ENCODE data around the gene KCNIP4. TPM values are rescaled to one million over a fixed set of nuclear protein-coding genes. Genes with fewer than 3 reads are reported as not detected.

KCNIP4 gene
- polyA plus RNA-seq, 3 donors = 0.09 to 0.25 TPM; not detected in 1

- no peak overlapping the region for H3K9ac ChIP-seq (ENCODE audit: insufficient read depth, low read length, poor library complexity, severe bottlenecking)
- H3K9me3 ChIP-seq (replicated peaks in 1 of 2; ENCODE audit: control insufficient read depth in 1 of 2, insufficient read depth in 1 of 2, low read length in 2 of 2) = no peaks in the 10 kb centered on the region
- Mint-ChIP-seq H3K9me3 (peaks cover 0 to 4% (median 0%) of the 10 kb centered on the region in 7 donors), H3K27ac (no peak overlapping the region), H3K4me1 (no peaks in the 10 kb centered on the region), H3K4me3 (no peak overlapping the region), H3K27me3 (ENCODE audit: low read depth in 3 of 3) (no peaks in the 10 kb centered on the region), H3K36me3 (no peaks in the 10 kb centered on the region)
- no peaks in the 10 kb centered on the region for H3K79me2 ChIP-seq (ENCODE audit: insufficient read depth, low read length)
- H3K4me1 ChIP-seq (ENCODE audit: control insufficient read depth in 1 of 2, insufficient read depth in 2 of 2, low read length in 2 of 2) = no peaks in the 10 kb centered on the region
- intact Hi-C loops (cut with micrococcal nuclease) = no loop called here
- WGBS (ENCODE audit: insufficient coverage) = 71% methylated on average over 1 of the region's 4 CpGs
- H3K4me2 ChIP-seq (replicated peaks; ENCODE audit: extremely low read depth, low read length, poor library complexity, severe bottlenecking) = no peak overlapping the region
- no peaks in the 10 kb centered on the region for H4K20me1 ChIP-seq (ENCODE audit: insufficient read depth, low read length)
- TF ChIP-seq CTCF (IDR thresholded peaks at IDR 0.05) = no peak
- H2AFZ ChIP-seq (ENCODE audit: insufficient read depth, low read depth, low read length, poor library complexity, severe bottlenecking) = no peak overlapping the region
- no peaks in the 10 kb centered on the region for H3K36me3 ChIP-seq (replicated peaks in 1 of 2; ENCODE audit: control insufficient read depth in 1 of 2, insufficient read depth in 2 of 2, low read length in 2 of 2)
- DNase-seq = no peak
- no peak overlapping the region for H3K27ac ChIP-seq (ENCODE audit: low read depth in 1 of 2, low read length in 2 of 2)
- no peak overlapping the region for H3K4me3 ChIP-seq (replicated peaks in 1 of 3; ENCODE audit: low read depth in 2 of 3, low read length in 3 of 3)
- no peaks in the 10 kb centered on the region for H3K27me3 ChIP-seq (ENCODE audit: control insufficient read depth in 2 of 2, insufficient read depth in 2 of 2, low read length in 2 of 2)
These were observed 498.2 kb downstream of the KCNIP4 start for GRCh38 chr4:21450331-21450730.

GRCh38 chr4:21447301-21448054 is 501.1 kb downstream of the KCNIP4 start:
- no peak overlapping the region for H3K4me3 ChIP-seq (replicated peaks in 1 of 3; ENCODE audit: low read depth in 2 of 3, low read length in 3 of 3)
- H3K4me3 Mint-ChIP-seq = no peak overlapping the region
- H3K4me1 ChIP-seq (ENCODE audit: control insufficient read depth in 1 of 2, insufficient read depth in 2 of 2, low read length in 2 of 2) = no peaks in the 10 kb centered on the region
- no peaks in the 10 kb centered on the region for H3K36me3 ChIP-seq (replicated peaks in 1 of 2; ENCODE audit: control insufficient read depth in 1 of 2, insufficient read depth in 2 of 2, low read length in 2 of 2)
- no peak overlapping the region for H3K27ac Mint-ChIP-seq
- no peak for DNase-seq
- H3K27me3 Mint-ChIP-seq (ENCODE audit: low read depth in 3 of 3) = no peaks in the 10 kb centered on the region
- no peaks in the 10 kb centered on the region for H3K27me3 ChIP-seq (ENCODE audit: control insufficient read depth in 2 of 2, insufficient read depth in 2 of 2, low read length in 2 of 2)
- H3K9me3 ChIP-seq (replicated peaks in 1 of 2; ENCODE audit: control insufficient read depth in 1 of 2, insufficient read depth in 1 of 2, low read length in 2 of 2) = peaks cover 0 to 4% of the 10 kb centered on the region in 2 donors
- H3K27ac ChIP-seq (ENCODE audit: low read depth in 1 of 2, low read length in 2 of 2) = no peak overlapping the region
- H3K36me3 Mint-ChIP-seq = no peaks in the 10 kb centered on the region
- H3K9me3 Mint-ChIP-seq = peaks cover 0 to 4% (median 0%) of the 10 kb centered on the region in 7 donors
- no peak overlapping the region for H3K9ac ChIP-seq (ENCODE audit: insufficient read depth, low read length, poor library complexity, severe bottlenecking)
- H4K20me1 ChIP-seq (ENCODE audit: insufficient read depth, low read length) = no peaks in the 10 kb centered on the region
- no peak for TF ChIP-seq CTCF (IDR thresholded peaks at IDR 0.05)
- intact Hi-C loops (cut with micrococcal nuclease) = no loop called here
- H2AFZ ChIP-seq (ENCODE audit: insufficient read depth, low read depth, low read length, poor library complexity, severe bottlenecking) = no peak overlapping the region
- no peaks in the 10 kb centered on the region for H3K4me1 Mint-ChIP-seq
- no peaks in the 10 kb centered on the region for H3K79me2 ChIP-seq (ENCODE audit: insufficient read depth, low read length)
- H3K4me2 ChIP-seq (replicated peaks; ENCODE audit: extremely low read depth, low read length, poor library complexity, severe bottlenecking) = no peak overlapping the region

Data from CD14-positive monocyte (primary cell).